Retinal pigment epithelial cell (primary cell): Measurements from ENCODE around the gene TAAR8.
"Not testable (repeated sequence)": the region's sequence is repeated elsewhere in the genome, so short reads cannot be mapped to it uniquely, and the experiment has no call there.

Experiments
- DNase-seq: peaks from one replicate; pipeline ENCODE4 v3.0.0-alpha.2; 2010; ENCODE audit warnings: low read depth
- H3K4me3 ChIP-seq: 2 replicates; pipeline ENCODE4 v1.5.1; 2011; ENCODE audit warnings: mild to moderate bottlenecking, low read length, control low read depth, moderate library complexity
- CTCF ChIP-seq: conservative IDR thresholded peaks from 2 replicates; pipeline ENCODE4 v1.5.1; 2011; ENCODE audit warnings: low read depth, low read length, control low read depth, inconsistent platforms

TAAR8 gene

GRCh38 chr6:132590362-132590761, 37.9 kb downstream of the TAAR8 start:
- no peak for DNase-seq
- no peak for TF ChIP-seq CTCF
- H3K4me3 ChIP-seq: no peak overlapping the region

GRCh38 chr6:132592855-132593254, 40.4 kb downstream of the TAAR8 start:
- no peak for TF ChIP-seq CTCF
- no peak for DNase-seq

GRCh38 chr6:132596201-132596600, 43.7 kb downstream of the TAAR8 start:
- no peak for TF ChIP-seq CTCF
- no peak for DNase-seq
- H3K4me3 ChIP-seq: no peak overlapping the region

More at GRCh38 chr6:132592855-132593254, 40.4 kb downstream of the TAAR8 start:
- H3K4me3 ChIP-seq: no peak overlapping the region

- DNase-seq: peak; percentile 10
- H3K4me3 ChIP-seq: no peak overlapping the region
- peak; percentile 55 for TF ChIP-seq CTCF
Measured at GRCh38 chr6:132598473-132598872, 46.0 kb downstream of the TAAR8 start.

GRCh38 chr6:132600900-132601299, 48.4 kb downstream of the TAAR8 start:
- not testable (repeated sequence) for DNase-seq

More at GRCh38 chr6:132600900-132601299, 48.4 kb downstream of the TAAR8 start:
- H3K4me3 ChIP-seq: not testable (repeated sequence)
